Anterior cingulate cortex (tissue), 58 donors: ENCODE measurements around the gene JARID2.

Experiments used
- DNase-seq, 58 donors: peaks; one replicate each; lab custom pipeline; 2025; lab: John Stamatoyannopoulos, UW

Gene JARID2

GRCh38 chr6:15246666-15247499, 1.0 kb downstream of the JARID2 start:
- no peak for DNase-seq

GRCh38 chr6:15247500-15248450, 1.9 kb downstream of the JARID2 start:
- DNase-seq, result peak in 48 of 58 donors; percentile 9 to 77 (median 56)

GRCh38 chr6:15248451-15249370, 2.8 kb downstream of the JARID2 start:
- DNase-seq, result peak in 57 of 58 donors; percentile 28 to 96 (median 88)

GRCh38 chr6:15249371-15250019, 3.6 kb downstream of the JARID2 start:
- DNase-seq, result peak in 1 of 58 donors; percentile 22

- no peak for DNase-seq
Measured at GRCh38 chr6:15250187-15251168, 4.6 kb downstream of the JARID2 start.

- DNase-seq, result no peak
Measured at GRCh38 chr6:15252195-15252594, 6.3 kb downstream of the JARID2 start.

GRCh38 chr6:15253203-15254022, 7.5 kb downstream of the JARID2 start:
- no peak for DNase-seq

GRCh38 chr6:15254070-15254975, 8.5 kb downstream of the JARID2 start:
- peak in 15 of 58 donors; percentile 8 to 71 (median 28) for DNase-seq

- DNase-seq, result no peak
Measured at GRCh38 chr6:15255481-15255880, 9.6 kb downstream of the JARID2 start.

- DNase-seq, result no peak
Measured at GRCh38 chr6:15255909-15256395, 10.1 kb downstream of the JARID2 start.

GRCh38 chr6:15256538-15257271, 10.8 kb downstream of the JARID2 start:
- no peak for DNase-seq

- no peak for DNase-seq
Measured at GRCh38 chr6:15257357-15258132, 11.7 kb downstream of the JARID2 start.

- peak in 4 of 58 donors; percentile 13 to 29 (median 20) for DNase-seq
Measured at GRCh38 chr6:15259766-15260098, 13.9 kb downstream of the JARID2 start.

- no peak for DNase-seq
Measured at GRCh38 chr6:15260099-15260821, 14.4 kb downstream of the JARID2 start.
